Natural killer cell (primary cell): ENCODE results near the gene TMEM87B. TPM values are rescaled to one million over a fixed set of nuclear protein-coding genes. Genes with fewer than 3 reads are reported as not detected.
"Not testable (repeated sequence)": the region's sequence is repeated elsewhere in the genome, so short reads cannot be mapped to it uniquely, and the experiment has no call there.

Source experiments
- ATAC-seq, 3 donors: fragments of 150-1000 bp in 2 of 3; fragments of 200-7000 bp in 1 of 3; cut with Tn5 transposase; 1 replicate in 1 of 3; 2 replicates in 2 of 3; pipeline ENCODE4 v1.10.0; 2021; ENCODE audit warnings: mild to moderate bottlenecking in 2 of 3, moderate library complexity in 2 of 3
- DNase-seq, 2 donors: peaks; one replicate each; pipeline versions ENCODE4 v3.0.0 to v3.0.0-alpha.2; 2013 to 2021; ENCODE audit warnings: mixed read lengths in 1 of 2
- H3K27ac ChIP-seq: one replicate; pipeline ENCODE4 v1.5.1; 2013; ENCODE audit warnings: mild to moderate bottlenecking, low read length
- H3K27me3 ChIP-seq: one replicate; pipeline ENCODE4 v1.6.1; 2013; ENCODE audit warnings: low read length; ENCODE audit not compliant: control insufficient read depth, insufficient read depth
- H3K36me3 ChIP-seq: one replicate; pipeline ENCODE4 v1.6.1; 2013; ENCODE audit warnings: low read length; ENCODE audit not compliant: control insufficient read depth, insufficient read depth
- H3K4me1 ChIP-seq: one replicate; pipeline ENCODE4 v1.6.1; 2013; ENCODE audit warnings: low read length; ENCODE audit not compliant: control insufficient read depth, insufficient read depth
- H3K4me3 ChIP-seq: one replicate; pipeline ENCODE4 v1.5.1; 2013; ENCODE audit warnings: low read length
- H3K9me3 ChIP-seq: one replicate; pipeline ENCODE4 v1.6.1; 2013; ENCODE audit warnings: low read length; ENCODE audit not compliant: control insufficient read depth, insufficient read depth
- H3K27ac Mint-ChIP-seq, 2 donors: one replicate each; pipeline ENCODE4 v1.8.0; 2022; ENCODE audit warnings: mild to moderate bottlenecking in 2 of 2, mixed read lengths in 2 of 2, moderate library complexity in 1 of 2
- H3K27me3 Mint-ChIP-seq, 2 donors: one replicate each; pipeline ENCODE4 v1.8.0; 2022; ENCODE audit warnings: low read depth in 2 of 2, mixed read lengths in 2 of 2
- H3K36me3 Mint-ChIP-seq: one replicate; pipeline ENCODE4 v1.8.0; 2022; ENCODE audit warnings: mixed read lengths
- H3K4me1 Mint-ChIP-seq, 2 donors: one replicate each; pipeline ENCODE4 v1.8.0; 2022; ENCODE audit warnings: mixed read lengths in 2 of 2
- H3K4me3 Mint-ChIP-seq: one replicate; pipeline ENCODE4 v1.8.0; 2022; ENCODE audit warnings: mild to moderate bottlenecking, moderate library complexity, mixed read lengths
- H3K9me3 Mint-ChIP-seq, 2 donors: one replicate each; pipeline ENCODE4 v1.8.0; 2022; ENCODE audit warnings: mixed read lengths in 2 of 2
- CTCF ChIP-seq: fragments of 200-600 bp; IDR thresholded peaks from one replicate; pipeline ENCODE4 v1.8.0; 2022; ENCODE audit warnings: antibody characterized with exemption
- WGBS: methylation state at CpG from one replicate; pipeline ENCODE4 v1.1.7; 2013; ENCODE audit warnings: missing lambda C conversion rate; ENCODE audit not compliant: insufficient coverage; 5-methylcytosine and 5-hydroxymethylcytosine counted together
- intact Hi-C: fragments of 100-400 bp; cut with micrococcal nuclease; formaldehyde crosslinking; loops from one replicate; pipeline ENCODE4 v1.14.2; 2022
- total RNA-seq, 4 donors: library from RNA; stranded (reverse); fragments of 120-200 nt in 1 of 4; gene quantifications; one replicate each; pipeline versions ENCODE4 v1.2.3 to v1.2.4, GENCODE V29; 2013 to 2022

TMEM87B gene
- total RNA-seq, 3 donors from 2014 or later (not counting 1 experiment from before 2014, with no cell fraction given) = 9.6 to 15.7 (median 13.6) TPM

- H3K4me3 Mint-ChIP-seq = peak overlapping the region; percentile 13
- WGBS = 97% methylated on average over 5 of the region's 5 CpGs
- no peak for TF ChIP-seq CTCF
- Histone ChIP-seq H3K4me3 (no peak overlapping the region), H3K9me3 (no peaks in the 10 kb centered on the region), H3K4me1 (peaks cover 8% of the 10 kb centered on the region), H3K27ac (no peak overlapping the region), H3K36me3 (no peaks in the 10 kb centered on the region), H3K27me3 (peaks cover 3% of the 10 kb centered on the region)
- ATAC-seq (no peak), DNase-seq (no peak)
- H3K27ac Mint-ChIP-seq = no peak overlapping the region
- peaks cover 21 to 27% of the 10 kb centered on the region in 2 donors for H3K27me3 Mint-ChIP-seq
- H3K4me1 Mint-ChIP-seq = no peaks in the 10 kb centered on the region
- H3K36me3 Mint-ChIP-seq = no peaks in the 10 kb centered on the region
- intact Hi-C loops = no loop called here
- no peaks in the 10 kb centered on the region for H3K9me3 Mint-ChIP-seq
Observed at GRCh38 chr2:112136096-112136495, 81.0 kb downstream of the TMEM87B start.

GRCh38 chr2:112137516-112138158 is 82.6 kb downstream of the TMEM87B start:
- TF ChIP-seq CTCF = no peak
- 28% methylated on average over 15 of the region's 15 CpGs for WGBS
- DNase-seq (peak in 1 of 2 donors; percentile 48), ATAC-seq (peak; percentile 26 to 60 (median 38))
- no peaks in the 10 kb centered on the region for H3K9me3 ChIP-seq
- Mint-ChIP-seq H3K4me1 (no peaks in the 10 kb centered on the region), H3K9me3 (no peaks in the 10 kb centered on the region), H3K36me3 (no peaks in the 10 kb centered on the region), H3K27ac (no peak overlapping the region), H3K27me3 (peaks cover 31 to 41% of the 10 kb centered on the region in 2 donors), H3K4me3 (peak overlapping the region; percentile 61)
- intact Hi-C loops = no loop called here
- no peaks in the 10 kb centered on the region for H3K36me3 ChIP-seq
- H3K4me3 ChIP-seq = peak overlapping the region; percentile 28
- H3K27ac ChIP-seq = no peak overlapping the region
- H3K4me1 ChIP-seq = peaks cover 8% of the 10 kb centered on the region
- peaks cover 3% of the 10 kb centered on the region for H3K27me3 ChIP-seq

- Histone ChIP-seq H3K36me3 (no peaks in the 10 kb centered on the region), H3K27ac (no peak within 1 kb of the TSS), H3K4me1 (peaks cover 8% of the 10 kb centered on the region), H3K9me3 (no peaks in the 10 kb centered on the region), H3K27me3 (peaks cover 3% of the 10 kb centered on the region), H3K4me3 (peak within 1 kb of the TSS; percentile 28)
- intact Hi-C loops = no loop called here
- H3K4me1 Mint-ChIP-seq = no peaks in the 10 kb centered on the region
- DNase-seq = peak in 1 of 2 donors; percentile 33
- WGBS = 3% methylated on average over 82 of the region's 84 CpGs
- TF ChIP-seq CTCF = no peak
- H3K4me3 Mint-ChIP-seq = peak within 1 kb of the TSS; percentile 61
- peak in 2 of 3 donors; percentile 13 to 19 for ATAC-seq
- H3K27ac Mint-ChIP-seq = no peak within 1 kb of the TSS
- no peaks in the 10 kb centered on the region for H3K36me3 Mint-ChIP-seq
- H3K27me3 Mint-ChIP-seq = peaks cover 33 to 42% of the 10 kb centered on the region in 2 donors
- no peaks in the 10 kb centered on the region for H3K9me3 Mint-ChIP-seq
Observed at GRCh38 chr2:112138159-112139032, 83.3 kb downstream of the TMEM87B start, which contains the start of gene FBLN7. FBLN7 (plus strand) TSS chr2:112138385; CDS start chr2:112138656, 271 bp downstream.

- H3K36me3 ChIP-seq, H3K27ac Mint-ChIP-seq, H3K27ac ChIP-seq, H3K4me1 ChIP-seq, H3K9me3 ChIP-seq, H3K4me3 ChIP-seq, ATAC-seq, intact Hi-C loops, H3K9me3 Mint-ChIP-seq, H3K36me3 Mint-ChIP-seq, H3K4me1 Mint-ChIP-seq, H3K4me3 Mint-ChIP-seq, H3K27me3 ChIP-seq, DNase-seq: not testable (repeated sequence)
- WGBS = 9% methylated on average over 13 of the region's 32 CpGs
- H3K27me3 Mint-ChIP-seq = peaks cover 33 to 49% of the 10 kb centered on the region in 2 donors
Observed at GRCh38 chr2:112139033-112139614, 84.1 kb downstream of the TMEM87B start.

- H3K27ac ChIP-seq, H3K27ac Mint-ChIP-seq, H3K4me1 ChIP-seq, H3K4me1 Mint-ChIP-seq, ATAC-seq, H3K4me3 Mint-ChIP-seq, intact Hi-C loops, H3K9me3 ChIP-seq, H3K36me3 ChIP-seq, H3K27me3 ChIP-seq, H3K36me3 Mint-ChIP-seq, DNase-seq, H3K4me3 ChIP-seq, H3K9me3 Mint-ChIP-seq: not testable (repeated sequence)
- peaks cover 33 to 49% of the 10 kb centered on the region in 2 donors for H3K27me3 Mint-ChIP-seq
- 12% methylated on average over 36 of the region's 38 CpGs for WGBS
Observed at GRCh38 chr2:112139661-112140204, 84.7 kb downstream of the TMEM87B start.
